HepG2 (cell line): Measurements from ENCODE around the gene AP2S1. TPM values are rescaled to one million over a fixed set of nuclear protein-coding genes. Genes with fewer than 3 reads are reported as not detected.

Source experiments
- CBX2 ChIP-seq, 2 experiments: fragments of 200-600 bp in 1 of 2; sonication (generic); formaldehyde crosslinking in 1 of 2; IDR thresholded peaks; 2 replicates each; pipeline versions ENCODE4 v1.7.0 to v1.8.1; 2018 to 2022; ENCODE audit warnings: low read depth in 2 of 2, low read length in 1 of 2, mild to moderate bottlenecking in 1 of 2, missing genetic modification reagents in 1 of 2
- EEA1 ChIP-seq: sonication (generic); formaldehyde crosslinking; IDR thresholded peaks from 2 replicates; pipeline ENCODE4 v1.5.1; 2020; ENCODE audit warnings: mild to moderate bottlenecking, missing genetic modification reagents, borderline replicate concordance
- KDM1A ChIP-seq: IDR thresholded peaks from 2 replicates; pipeline ENCODE4 v1.6.1; 2016; ENCODE audit warnings: missing compliant biosample characterization
- MTF1 ChIP-seq: sonication (generic); formaldehyde crosslinking; IDR thresholded peaks from 2 replicates; pipeline ENCODE4 v1.5.0; 2020; ENCODE audit warnings: missing genetic modification reagents
- NFE2 ChIP-seq: sonication (generic); formaldehyde crosslinking; IDR thresholded peaks from 2 replicates; pipeline ENCODE4 v1.4.0; 2020; ENCODE audit warnings: missing genetic modification reagents
- RBAK ChIP-seq: sonication (generic); formaldehyde crosslinking; IDR thresholded peaks from 2 replicates; pipeline ENCODE4 v1.5.1; 2020; ENCODE audit warnings: mild to moderate bottlenecking, missing genetic modification reagents
- RFX5 ChIP-seq: IDR thresholded peaks from 2 replicates; pipeline ENCODE4 v1.6.1; 2011; ENCODE audit warnings: low read depth, low read length, improper control_type of control experiment
- SMAD3 ChIP-seq: sonication (generic); formaldehyde crosslinking; IDR thresholded peaks from 2 replicates; pipeline ENCODE4 v1.4.0; 2020; ENCODE audit warnings: missing genetic modification reagents
- ZBTB10 ChIP-seq: sonication (generic); formaldehyde crosslinking; IDR thresholded peaks from 2 replicates; pipeline ENCODE4 v1.4.0; 2020; ENCODE audit warnings: missing genetic modification reagents, borderline replicate concordance
- ZNF142 ChIP-seq: sonication (generic); formaldehyde crosslinking; IDR thresholded peaks from 2 replicates; pipeline ENCODE4 v1.4.0; 2020; ENCODE audit warnings: missing genetic modification reagents
- ZNF503 ChIP-seq: sonication (generic); formaldehyde crosslinking; IDR thresholded peaks from 2 replicates; pipeline ENCODE4 v1.4.0; 2020; ENCODE audit warnings: missing genetic modification reagents
- ZNF652 ChIP-seq: IDR thresholded peaks from 2 replicates; pipeline ENCODE4 v1.6.1; 2016; ENCODE audit warnings: low read depth, borderline replicate concordance
- ZNF740 ChIP-seq: sonication (generic); formaldehyde crosslinking; IDR thresholded peaks from 2 replicates; pipeline ENCODE4 v1.4.0; 2020; ENCODE audit warnings: missing genetic modification reagents
- ZNF790 ChIP-seq: sonication (generic); formaldehyde crosslinking; IDR thresholded peaks from 2 replicates; pipeline ENCODE4 v1.8.0; 2022; ENCODE audit warnings: missing genetic modification reagents, mild to moderate bottlenecking, borderline replicate concordance
- ZSCAN9 ChIP-seq: IDR thresholded peaks from 2 replicates; pipeline ENCODE4 v1.6.1; 2016; ENCODE audit warnings: borderline replicate concordance
- polyA plus RNA-seq, 8 experiments: library from polyadenylated mRNA; depleted of rRNA in 3 of 8; stranded (reverse) in 7 of 8; unstranded in 1 of 8; fragments of >200 nt; fragmentation: Illumina TruSeq in 4 of 8; extraction: Trizol in 4 of 8; gene quantifications; 2 replicates each; pipeline versions ENCODE4 v1.2.1 to v1.2.3, GENCODE V29; 2011 to 2016; ENCODE audit warnings: low read depth in 4 of 8, missing spikeins in 1 of 8, mixed read lengths in 1 of 8; ENCODE audit not compliant: insufficient read depth in 1 of 8
- total RNA-seq, 5 experiments: library from RNA; depleted of rRNA; stranded (reverse); fragments of >200 nt; fragmentation: Illumina TruSeq; extraction: Trizol; gene quantifications; 2 replicates each; pipeline ENCODE4 v1.2.3, GENCODE V29; 2016; ENCODE audit warnings: low read depth in 1 of 5

The AP2S1 gene
- total and polyA plus RNA-seq, 2 of the 13 experiments (the other 11 are each of a cell fraction or from before 2014, with no cell fraction given): 45.2 to 86.1 TPM

- TF ChIP-seq SMAD3 (CRISPR knock-in tag) (peak; percentile 55; the same call in 1 of the 2 replicates), ZNF652 (CRISPR knock-in tag) (no peak), RBAK (CRISPR knock-in tag) (peak; percentile 42; the same call in 1 of the 2 replicates), ZNF790 (no peak), EEA1 (CRISPR knock-in tag) (0 out of 2 replicates have a peak, but pooled peaks have one; percentile 21), ZSCAN9 (CRISPR knock-in tag) (peak; percentile 19; the same call in 1 of the 2 replicates), ZBTB10 (no peak), MTF1 (no peak), RFX5 (no peak; the same call in 1 of the 2 replicates), ZNF142 (CRISPR knock-in tag) (no peak), CBX2 (IDR thresholded peaks at IDR 0.05; ENCODE audit: low read depth, low read length) (no peak), CBX2 (CRISPR knock-in tag; IDR thresholded peaks at IDR 0.05; ENCODE audit: low read depth) (no peak), ZNF740 (CRISPR knock-in tag) (peak; percentile 67; the same call in 1 of the 2 replicates), NFE2 (CRISPR knock-in tag) (no peak), ZNF503 (CRISPR knock-in tag) (no peak), KDM1A (CRISPR knock-in tag) (no peak)
Measured at GRCh38 chr19:46850228-46851203, at the start of gene AP2S1 (continued).
